HCT116 (cell line): ENCODE results near the gene HS6ST3.

Source experiments
- CEBPB ChIP-seq: IDR thresholded peaks from 2 replicates; pipeline ENCODE4 v1.6.1; 2012; ENCODE audit warnings: low read depth
- CTCF ChIP-seq, 3 experiments: fragments of 200-600 bp in 1 of 3; sonication (generic) in 1 of 3; IDR thresholded peaks in 2 of 3; conservative IDR thresholded peaks in 1 of 3; 2 replicates each; pipeline ENCODE4 v1.5.1; 2012 to 2017; ENCODE audit warnings: low read depth in 2 of 3, low read length in 2 of 3, antibody characterized with exemption in 1 of 3, borderline replicate concordance in 1 of 3, control low read depth in 1 of 3, mild to moderate bottlenecking in 1 of 3, mixed read lengths in 1 of 3, mixed run types in 1 of 3, moderate library complexity in 1 of 3; ENCODE audit not compliant: insufficient read depth in 1 of 3
- ELF1 ChIP-seq: IDR thresholded peaks from 2 replicates; pipeline ENCODE4 v1.6.1; 2012; ENCODE audit warnings: low read depth, borderline replicate concordance
- EZH2 ChIP-seq: fragments of 200-600 bp; sonication (generic); IDR thresholded peaks from 2 replicates; pipeline ENCODE4 v1.6.1; 2017; ENCODE audit warnings: antibody characterized with exemption, mixed run types
- EZH2phosphoT487 ChIP-seq: fragments of 200-600 bp; IDR thresholded peaks from 2 replicates; pipeline ENCODE4 v1.6.1; 2018; ENCODE audit warnings: antibody characterized with exemption, borderline replicate concordance
- FOSL1 ChIP-seq: IDR thresholded peaks from 2 replicates; pipeline ENCODE4 v1.6.1; 2012; ENCODE audit warnings: low read depth
- JUND ChIP-seq: IDR thresholded peaks from 2 replicates; pipeline ENCODE4 v1.6.1; 2012
- MAX ChIP-seq: IDR thresholded peaks from 2 replicates; pipeline ENCODE4 v1.6.1; 2012
- POLR2A ChIP-seq: IDR thresholded peaks from 2 replicates; pipeline ENCODE4 v1.7.0; 2011; ENCODE audit warnings: borderline replicate concordance; ENCODE audit not compliant: insufficient read depth, insufficient read length; ENCODE audit errors: extremely low read depth
- POLR2AphosphoS5 ChIP-seq: IDR thresholded peaks from 2 replicates; pipeline ENCODE4 v1.6.1; 2011; ENCODE audit warnings: mild to moderate bottlenecking, low read depth, low read length, moderate library complexity
- RAD21 ChIP-seq: IDR thresholded peaks from 2 replicates; pipeline ENCODE4 v1.6.1; 2012; ENCODE audit warnings: low read depth, mild to moderate bottlenecking
- REST ChIP-seq: IDR thresholded peaks from 2 replicates; pipeline ENCODE4 v1.6.1; 2012; ENCODE audit warnings: low read depth
- YY1 ChIP-seq: IDR thresholded peaks from 2 replicates; pipeline ENCODE4 v1.6.1; 2011; ENCODE audit warnings: low read length, low read depth, moderate library complexity, mild to moderate bottlenecking; ENCODE audit not compliant: insufficient replicate concordance; ENCODE audit errors: extremely low read depth
- ZBTB33 ChIP-seq: IDR thresholded peaks from 2 replicates; pipeline ENCODE4 v1.6.1; 2011; ENCODE audit warnings: mild to moderate bottlenecking, low read length, moderate library complexity; ENCODE audit not compliant: insufficient replicate concordance; ENCODE audit errors: extremely low read depth

- TF ChIP-seq POLR2A (no peak), CTCF (IDR thresholded peaks at IDR 0.05 in 2 of 3, conservative IDR thresholded peaks at IDR 0.05 in 1 of 3; ENCODE audit: borderline replicate concordance in 1 of 3, insufficient read depth in 1 of 3, low read depth in 2 of 3, low read length in 2 of 3) (no peak), ELF1 (no peak), EZH2phosphoT487 (no peak), POLR2AphosphoS5 (no peak), ZBTB33 (no peak), RAD21 (no peak), FOSL1 (no peak), MAX (no peak), YY1 (no peak), JUND (no peak), EZH2 (no peak), REST (no peak), CEBPB (no peak)
Observed at GRCh38 chr13:96417939-96418685, 328.2 kb downstream of the HS6ST3 start.
